ENCODE measurements around the gene NSG1. TPM values are rescaled to one million over a fixed set of nuclear protein-coding genes. Genes with fewer than 3 reads are reported as not detected.

Gene NSG1
- total RNA-seq, 1 experiment from 2014 or later, result 1.3 TPM

GRCh38 chr4:4411906-4412305 is 25.0 kb downstream of the NSG1 start:
- no peak overlapping the region for H3K4me3 ChIP-seq (ENCODE audit: low read depth, low read length, poor library complexity, severe bottlenecking)
- H3K36me3 ChIP-seq (ENCODE audit: insufficient read depth, low read length, poor library complexity, severe bottlenecking), result no peaks in the 10 kb centered on the region
- no peaks in the 10 kb centered on the region for H3K9me3 ChIP-seq (ENCODE audit: low read depth, low read length, poor library complexity, severe bottlenecking)
- TF ChIP-seq CTCF (conservative IDR thresholded peaks at IDR 0.05; ENCODE audit: low read depth, low read length) (no peak), EZH2 (IDR thresholded peaks at IDR 0.05; ENCODE audit: borderline replicate concordance, low read depth, low read length, poor library complexity, severe bottlenecking) (no peak)
- no TSS peak for BruUV-seq (replicated peaks)
- intact Hi-C loops (cut with micrococcal nuclease; ENCODE audit: unreplicated experiment), result no loop called here
- no peaks in the 10 kb centered on the region for H3K4me1 ChIP-seq (ENCODE audit: insufficient read depth, low read length, poor library complexity, severe bottlenecking)
- CTCF ChIA-PET, result no interaction called here
- H3K27ac ChIP-seq (ENCODE audit: low read depth, low read length, poor library complexity, severe bottlenecking), result no peak overlapping the region
- POLR2A ChIA-PET (ENCODE audit: low non-redundant PET), result no interaction called here
- DNase-seq (ENCODE audit: low spot score), result no peak
- H3K27me3 ChIP-seq (replicated peaks; ENCODE audit: insufficient read depth, low read depth, low read length, poor library complexity), result no peaks in the 10 kb centered on the region

GRCh38 chr4:4412641-4413372 is 25.9 kb downstream of the NSG1 start:
- intact Hi-C loops (cut with micrococcal nuclease; ENCODE audit: unreplicated experiment), result no loop called here
- no TSS peak for BruUV-seq (replicated peaks)
- TF ChIP-seq EZH2 (IDR thresholded peaks at IDR 0.05; ENCODE audit: borderline replicate concordance, low read depth, low read length, poor library complexity, severe bottlenecking) (no peak), CTCF (conservative IDR thresholded peaks at IDR 0.05; ENCODE audit: low read depth, low read length) (no peak)

GRCh38 chr4:4413373-4413725 is 26.4 kb downstream of the NSG1 start:
- Histone ChIP-seq H3K9me3 (ENCODE audit: low read depth, low read length, poor library complexity, severe bottlenecking) (no peaks in the 10 kb centered on the region), H3K36me3 (ENCODE audit: insufficient read depth, low read length, poor library complexity, severe bottlenecking) (no peaks in the 10 kb centered on the region), H3K27ac (ENCODE audit: low read depth, low read length, poor library complexity, severe bottlenecking) (no peak overlapping the region), H3K4me3 (ENCODE audit: low read depth, low read length, poor library complexity, severe bottlenecking) (no peak overlapping the region), H3K4me1 (ENCODE audit: insufficient read depth, low read length, poor library complexity, severe bottlenecking) (no peaks in the 10 kb centered on the region), H3K27me3 (replicated peaks; ENCODE audit: insufficient read depth, low read depth, low read length, poor library complexity) (no peaks in the 10 kb centered on the region)
- POLR2A ChIA-PET (ENCODE audit: low non-redundant PET), result interaction anchor here (0.7 kb wide), 1 partner anchor 277 kb away, joined by 3 read pairs; no protein-coding TSS in a partner anchor
- intact Hi-C loops (cut with micrococcal nuclease; ENCODE audit: unreplicated experiment), result no loop called here
- CTCF ChIA-PET, result no interaction called here
- BruUV-seq (replicated peaks), result no TSS peak
- TF ChIP-seq CTCF (conservative IDR thresholded peaks at IDR 0.05; ENCODE audit: low read depth, low read length), result no peak
- no peak for TF ChIP-seq EZH2 (IDR thresholded peaks at IDR 0.05; ENCODE audit: borderline replicate concordance, low read depth, low read length, poor library complexity, severe bottlenecking)
- DNase-seq (ENCODE audit: low spot score), result no peak

More at GRCh38 chr4:4412641-4413372, 25.9 kb downstream of the NSG1 start:
- H3K36me3 ChIP-seq (ENCODE audit: insufficient read depth, low read length, poor library complexity, severe bottlenecking), result no peaks in the 10 kb centered on the region
- POLR2A ChIA-PET (ENCODE audit: low non-redundant PET), result no interaction called here
- no peak overlapping the region for H3K4me3 ChIP-seq (ENCODE audit: low read depth, low read length, poor library complexity, severe bottlenecking)
- no peaks in the 10 kb centered on the region for H3K4me1 ChIP-seq (ENCODE audit: insufficient read depth, low read length, poor library complexity, severe bottlenecking)
- CTCF ChIA-PET, result no interaction called here
- no peaks in the 10 kb centered on the region for H3K27me3 ChIP-seq (replicated peaks; ENCODE audit: insufficient read depth, low read depth, low read length, poor library complexity)
- no peaks in the 10 kb centered on the region for H3K9me3 ChIP-seq (ENCODE audit: low read depth, low read length, poor library complexity, severe bottlenecking)
- DNase-seq (ENCODE audit: low spot score), result no peak
- no peak overlapping the region for H3K27ac ChIP-seq (ENCODE audit: low read depth, low read length, poor library complexity, severe bottlenecking)

Data from A673 (cell line).